SK-N-SH treated with all-trans-retinoic acid at 6 μM for 48 hours (cell line): Measurements from ENCODE around the gene SLC46A2.

Experiments used
- ATAC-seq: fragments of 200-7000 bp; cut with Tn5 transposase; 3 replicates; pipeline ENCODE4 v1.9.1; 2020; ENCODE audit warnings: mild to moderate bottlenecking, moderate library complexity
- ARNTL ChIP-seq: fragments of 450-650 bp; formaldehyde crosslinking; IDR thresholded peaks from 2 replicates; pipeline ENCODE4 v1.5.0; 2020; ENCODE audit warnings: low read depth, mild to moderate bottlenecking, moderate library complexity, borderline replicate concordance
- BACH2 ChIP-seq: fragments of 250-450 bp; sonication (Bioruptor Pico); IDR thresholded peaks from 2 replicates; pipeline ENCODE4 v1.9.0; 2021; ENCODE audit warnings: mild to moderate bottlenecking, borderline replicate concordance
- CREB5 ChIP-seq: fragments of 250-450 bp; sonication (Bioruptor Pico); IDR thresholded peaks from 2 replicates; pipeline ENCODE4 v1.5.1; 2020; ENCODE audit warnings: low read depth, mild to moderate bottlenecking, moderate library complexity
- CSDC2 ChIP-seq: fragments of 250-450 bp; sonication (Bioruptor Pico); IDR thresholded peaks from 2 replicates; pipeline ENCODE4 v1.5.0; 2020; ENCODE audit warnings: mild to moderate bottlenecking, moderate library complexity
- GLIS3 ChIP-seq: fragments of 250-450 bp; sonication (Bioruptor Pico); IDR thresholded peaks from 2 replicates; pipeline ENCODE4 v1.5.0; 2020; ENCODE audit warnings: mild to moderate bottlenecking, moderate library complexity
- ISL1 ChIP-seq: fragments of 250-450 bp; sonication (Bioruptor Pico); IDR thresholded peaks from 2 replicates; pipeline ENCODE4 v2.1.2; 2022; ENCODE audit warnings: mild to moderate bottlenecking, moderate library complexity
- OSR1 ChIP-seq: fragments of 250-450 bp; sonication (Bioruptor Pico); IDR thresholded peaks from 2 replicates; pipeline ENCODE4 v1.8.0; 2022; ENCODE audit warnings: moderate library complexity, mild to moderate bottlenecking, inconsistent platforms
- PATZ1 ChIP-seq: fragments of 250-450 bp; sonication (Bioruptor Pico); IDR thresholded peaks from 2 replicates; pipeline ENCODE4 v1.8.0; 2020; ENCODE audit warnings: mild to moderate bottlenecking, moderate library complexity, borderline replicate concordance
- PPARA ChIP-seq: fragments of 250-450 bp; sonication (Bioruptor Pico); IDR thresholded peaks from 2 replicates; pipeline ENCODE4 v1.5.0; 2020; ENCODE audit warnings: mild to moderate bottlenecking, borderline replicate concordance
- RARB ChIP-seq: fragments of 250-450 bp; sonication (Bioruptor Pico); IDR thresholded peaks from 2 replicates; pipeline ENCODE4 v1.8.0; 2021; ENCODE audit warnings: mild to moderate bottlenecking, moderate library complexity
- SNAI2 ChIP-seq: fragments of 250-450 bp; sonication (Bioruptor Pico); IDR thresholded peaks from 2 replicates; pipeline ENCODE4 v1.5.0; 2020; ENCODE audit warnings: mild to moderate bottlenecking, moderate library complexity
- TCF4 ChIP-seq: fragments of 250-450 bp; sonication (Bioruptor Pico); IDR thresholded peaks from 2 replicates; pipeline ENCODE4 v1.8.0; 2021; ENCODE audit warnings: mild to moderate bottlenecking, moderate library complexity, borderline replicate concordance
- ZC3H10 ChIP-seq: fragments of 250-450 bp; sonication (Bioruptor Pico); IDR thresholded peaks from 2 replicates; pipeline ENCODE4 v1.5.1; 2021; ENCODE audit warnings: mild to moderate bottlenecking, moderate library complexity
- ZFP30 ChIP-seq: fragments of 450-650 bp; formaldehyde crosslinking; IDR thresholded peaks from 2 replicates; pipeline ENCODE4 v1.5.0; 2022; ENCODE audit warnings: mild to moderate bottlenecking, moderate library complexity
- ZNF565 ChIP-seq: fragments of 450-650 bp; formaldehyde crosslinking; conservative IDR thresholded peaks from 2 replicates; pipeline ENCODE4 v1.5.0; 2020; ENCODE audit warnings: low read depth, mild to moderate bottlenecking, moderate library complexity
- ZNF70 ChIP-seq: fragments of 450-650 bp; formaldehyde crosslinking; IDR thresholded peaks from 2 replicates; pipeline ENCODE4 v1.5.0; 2020; ENCODE audit warnings: mild to moderate bottlenecking, moderate library complexity
- ZNF8 ChIP-seq: fragments of 450-650 bp; formaldehyde crosslinking; IDR thresholded peaks from 2 replicates; pipeline ENCODE4 v1.5.0; 2020; ENCODE audit warnings: mild to moderate bottlenecking, moderate library complexity
- TF ChIP-seq, protein P1 (sequence below): fragments of 250-450 bp; sonication (Bioruptor Pico); IDR thresholded peaks from 2 replicates; pipeline ENCODE4 v1.5.1; 2021; ENCODE audit warnings: mild to moderate bottlenecking, moderate library complexity
- TF ChIP-seq, protein P2 (sequence below): fragments of 250-450 bp; sonication (Bioruptor Pico); IDR thresholded peaks from 2 replicates; pipeline ENCODE4 v1.8.0; 2021; ENCODE audit warnings: low read depth, mild to moderate bottlenecking, moderate library complexity, borderline replicate concordance
- TF ChIP-seq, protein P3 (sequence below): fragments of 250-450 bp; sonication (Bioruptor Pico); IDR thresholded peaks from 2 replicates; pipeline ENCODE4 v1.5.0; 2020; ENCODE audit warnings: mild to moderate bottlenecking, moderate library complexity

Gene SLC46A2

GRCh38 chr9:112858625-112859147, 32.0 kb downstream of the SLC46A2 start:
- no peak for ATAC-seq
- TF ChIP-seq SNAI2 (CRISPR knock-in tag), result no peak
- no peak for TF ChIP-seq ZNF70 (CRISPR knock-in tag)
- TF ChIP-seq, protein P1, sequence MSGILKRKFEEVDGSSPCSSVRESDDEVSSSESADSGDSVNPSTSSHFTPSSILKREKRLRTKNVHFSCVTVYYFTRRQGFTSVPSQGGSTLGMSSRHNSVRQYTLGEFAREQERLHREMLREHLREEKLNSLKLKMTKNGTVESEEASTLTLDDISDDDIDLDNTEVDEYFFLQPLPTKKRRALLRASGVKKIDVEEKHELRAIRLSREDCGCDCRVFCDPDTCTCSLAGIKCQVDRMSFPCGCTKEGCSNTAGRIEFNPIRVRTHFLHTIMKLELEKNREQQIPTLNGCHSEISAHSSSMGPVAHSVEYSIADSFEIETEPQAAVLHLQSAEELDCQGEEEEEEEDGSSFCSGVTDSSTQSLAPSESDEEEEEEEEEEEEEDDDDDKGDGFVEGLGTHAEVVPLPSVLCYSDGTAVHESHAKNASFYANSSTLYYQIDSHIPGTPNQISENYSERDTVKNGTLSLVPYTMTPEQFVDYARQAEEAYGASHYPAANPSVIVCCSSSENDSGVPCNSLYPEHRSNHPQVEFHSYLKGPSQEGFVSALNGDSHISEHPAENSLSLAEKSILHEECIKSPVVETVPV, result no peak
- TF ChIP-seq, protein P2, sequence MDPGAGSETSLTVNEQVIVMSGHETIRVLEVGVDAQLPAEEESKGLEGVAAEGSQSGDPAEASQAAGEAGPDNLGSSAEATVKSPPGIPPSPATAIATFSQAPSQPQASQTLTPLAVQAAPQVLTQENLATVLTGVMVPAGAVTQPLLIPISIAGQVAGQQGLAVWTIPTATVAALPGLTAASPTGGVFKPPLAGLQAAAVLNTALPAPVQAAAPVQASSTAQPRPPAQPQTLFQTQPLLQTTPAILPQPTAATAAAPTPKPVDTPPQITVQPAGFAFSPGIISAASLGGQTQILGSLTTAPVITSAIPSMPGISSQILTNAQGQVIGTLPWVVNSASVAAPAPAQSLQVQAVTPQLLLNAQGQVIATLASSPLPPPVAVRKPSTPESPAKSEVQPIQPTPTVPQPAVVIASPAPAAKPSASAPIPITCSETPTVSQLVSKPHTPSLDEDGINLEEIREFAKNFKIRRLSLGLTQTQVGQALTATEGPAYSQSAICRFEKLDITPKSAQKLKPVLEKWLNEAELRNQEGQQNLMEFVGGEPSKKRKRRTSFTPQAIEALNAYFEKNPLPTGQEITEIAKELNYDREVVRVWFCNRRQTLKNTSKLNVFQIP, result no peak
- TF ChIP-seq, protein P3, sequence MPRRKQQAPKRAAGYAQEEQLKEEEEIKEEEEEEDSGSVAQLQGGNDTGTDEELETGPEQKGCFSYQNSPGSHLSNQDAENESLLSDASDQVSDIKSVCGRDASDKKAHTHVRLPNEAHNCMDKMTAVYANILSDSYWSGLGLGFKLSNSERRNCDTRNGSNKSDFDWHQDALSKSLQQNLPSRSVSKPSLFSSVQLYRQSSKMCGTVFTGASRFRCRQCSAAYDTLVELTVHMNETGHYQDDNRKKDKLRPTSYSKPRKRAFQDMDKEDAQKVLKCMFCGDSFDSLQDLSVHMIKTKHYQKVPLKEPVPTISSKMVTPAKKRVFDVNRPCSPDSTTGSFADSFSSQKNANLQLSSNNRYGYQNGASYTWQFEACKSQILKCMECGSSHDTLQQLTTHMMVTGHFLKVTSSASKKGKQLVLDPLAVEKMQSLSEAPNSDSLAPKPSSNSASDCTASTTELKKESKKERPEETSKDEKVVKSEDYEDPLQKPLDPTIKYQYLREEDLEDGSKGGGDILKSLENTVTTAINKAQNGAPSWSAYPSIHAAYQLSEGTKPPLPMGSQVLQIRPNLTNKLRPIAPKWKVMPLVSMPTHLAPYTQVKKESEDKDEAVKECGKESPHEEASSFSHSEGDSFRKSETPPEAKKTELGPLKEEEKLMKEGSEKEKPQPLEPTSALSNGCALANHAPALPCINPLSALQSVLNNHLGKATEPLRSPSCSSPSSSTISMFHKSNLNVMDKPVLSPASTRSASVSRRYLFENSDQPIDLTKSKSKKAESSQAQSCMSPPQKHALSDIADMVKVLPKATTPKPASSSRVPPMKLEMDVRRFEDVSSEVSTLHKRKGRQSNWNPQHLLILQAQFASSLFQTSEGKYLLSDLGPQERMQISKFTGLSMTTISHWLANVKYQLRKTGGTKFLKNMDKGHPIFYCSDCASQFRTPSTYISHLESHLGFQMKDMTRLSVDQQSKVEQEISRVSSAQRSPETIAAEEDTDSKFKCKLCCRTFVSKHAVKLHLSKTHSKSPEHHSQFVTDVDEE, result no peak
- TF ChIP-seq ZNF565 (CRISPR knock-in tag), result no peak
- TF ChIP-seq ARNTL, result no peak

DNA sequence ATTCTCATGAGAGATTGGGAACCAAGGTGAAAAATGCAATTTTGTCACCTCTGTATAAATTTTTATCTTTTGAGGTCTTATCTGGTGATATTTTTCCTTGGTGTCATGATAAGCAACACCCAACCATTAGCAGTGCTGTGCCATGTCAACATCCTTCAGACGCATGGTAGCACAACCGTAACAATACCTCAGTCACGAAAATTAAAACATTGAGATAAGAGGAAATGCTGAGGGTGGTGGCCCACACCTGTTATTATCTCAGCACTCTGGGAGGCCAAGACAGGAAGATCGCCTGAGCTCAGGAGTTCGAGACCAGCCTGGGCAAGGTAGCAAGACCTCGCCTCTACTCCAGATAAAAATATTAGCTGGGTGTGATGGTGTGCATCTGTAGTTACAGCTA, 32.7 kb downstream of the SLC46A2 start:
- no peak for ATAC-seq
- no peak for TF ChIP-seq ZNF565 (CRISPR knock-in tag)
- no peak for TF ChIP-seq BACH2 (CRISPR knock-in tag)
- no peak for TF ChIP-seq CSDC2
- no peak for TF ChIP-seq ISL1 (CRISPR knock-in tag)
- no peak for TF ChIP-seq RARB (CRISPR knock-in tag)
- no peak for TF ChIP-seq ZNF8
- no peak for TF ChIP-seq PATZ1
- no peak for TF ChIP-seq ZNF70 (CRISPR knock-in tag)
- TF ChIP-seq PPARA (CRISPR knock-in tag), result no peak
- no peak for TF ChIP-seq TCF4 (CRISPR knock-in tag)
- TF ChIP-seq SNAI2 (CRISPR knock-in tag), result no peak
- TF ChIP-seq, protein P1, result no peak
- TF ChIP-seq, protein P3, result no peak
- TF ChIP-seq CREB5, result no peak
- no peak for TF ChIP-seq ZFP30
- TF ChIP-seq OSR1 (CRISPR knock-in tag), result no peak
- no peak for TF ChIP-seq GLIS3 (CRISPR knock-in tag)
- TF ChIP-seq ARNTL, result no peak
- no peak for TF ChIP-seq ZC3H10
- TF ChIP-seq, all 23 proteins: peak for 0
